Mesendoderm (in vitro differentiated cells): ENCODE results near the gene LEAP2.
"Not testable (repeated sequence)": the region's sequence is repeated elsewhere in the genome, so short reads cannot be mapped to it uniquely, and the experiment has no call there.

ENCODE experiments used
- DNase-seq: peaks from one replicate; pipeline ENCODE4 v3.0.0; 2013
- H2AK5ac ChIP-seq: 2 replicates; pipeline ENCODE4 v1.6.1; 2013; ENCODE audit warnings: low read length, inconsistent platforms
- H2BK120ac ChIP-seq: 2 replicates; pipeline ENCODE4 v1.6.1; 2013; ENCODE audit warnings: low read depth, mild to moderate bottlenecking, low read length, moderate library complexity, mixed read lengths
- H2BK15ac ChIP-seq: replicated peaks from 2 replicates; pipeline ENCODE4 v1.6.1; 2013; ENCODE audit warnings: low read depth, mild to moderate bottlenecking, moderate library complexity
- H2BK5ac ChIP-seq: 2 replicates; pipeline ENCODE4 v1.6.1; 2013; ENCODE audit warnings: low read length, inconsistent platforms
- H3K18ac ChIP-seq: 2 replicates; pipeline ENCODE4 v1.6.1; 2013; ENCODE audit warnings: mild to moderate bottlenecking, low read length, mixed read lengths
- H3K23ac ChIP-seq: one replicate; pipeline ENCODE4 v1.6.1; 2013; ENCODE audit warnings: low read length
- H3K27ac ChIP-seq: 2 replicates; pipeline ENCODE4 v1.5.1; 2013; ENCODE audit warnings: low read depth, mild to moderate bottlenecking, inconsistent platforms, low read length, moderate library complexity
- H3K27me3 ChIP-seq: 2 replicates; pipeline ENCODE4 v1.6.1; 2013; ENCODE audit warnings: low read length, control low read depth, mild to moderate bottlenecking, inconsistent platforms; ENCODE audit not compliant: insufficient read depth, poor library complexity
- H3K36me3 ChIP-seq: 2 replicates; pipeline ENCODE4 v1.6.1; 2013; ENCODE audit warnings: low read length, inconsistent platforms; ENCODE audit not compliant: control insufficient read depth, insufficient read depth
- H3K4ac ChIP-seq: one replicate; pipeline ENCODE4 v1.6.1; 2013; ENCODE audit warnings: low read depth, mild to moderate bottlenecking, low read length, moderate library complexity
- H3K4me1 ChIP-seq: 2 replicates; pipeline ENCODE4 v1.6.1; 2013; ENCODE audit warnings: low read depth, low read length, inconsistent platforms; ENCODE audit not compliant: control insufficient read depth
- H3K4me2 ChIP-seq: 2 replicates; pipeline ENCODE4 v1.6.1; 2013; ENCODE audit warnings: low read length
- H3K4me3 ChIP-seq: 2 replicates; pipeline ENCODE4 v1.5.1; 2013; ENCODE audit warnings: mild to moderate bottlenecking, low read length
- H3K56ac ChIP-seq: one replicate; pipeline ENCODE4 v1.6.1; 2013; ENCODE audit warnings: low read length
- H3K79me1 ChIP-seq: 2 replicates; pipeline ENCODE4 v1.6.1; 2013; ENCODE audit warnings: low read length, inconsistent platforms
- H3K79me2 ChIP-seq: 2 replicates; pipeline ENCODE4 v1.6.1; 2013; ENCODE audit warnings: mild to moderate bottlenecking, low read length; ENCODE audit not compliant: control insufficient read depth, insufficient read depth
- H3K9ac ChIP-seq: 2 replicates; pipeline ENCODE4 v1.6.1; 2013; ENCODE audit warnings: low read length, inconsistent platforms
- H4K5ac ChIP-seq: one replicate; pipeline ENCODE4 v1.6.1; 2013; ENCODE audit warnings: low read length
- H4K8ac ChIP-seq: one replicate; pipeline ENCODE4 v1.6.1; 2013; ENCODE audit warnings: low read depth, mild to moderate bottlenecking, control low read depth, low read length, moderate library complexity
- WGBS: extraction: QIAGEN DNeasy Blood & Tissue Kit; methylation state at CpG from one replicate; pipeline ENCODE4 v1.1.7; 2013; ENCODE audit warnings: low lambda C conversion rate, missing lambda C conversion rate; ENCODE audit not compliant: insufficient coverage; ENCODE audit errors: extremely low coverage; 5-methylcytosine and 5-hydroxymethylcytosine counted together

LEAP2 gene

DNA sequence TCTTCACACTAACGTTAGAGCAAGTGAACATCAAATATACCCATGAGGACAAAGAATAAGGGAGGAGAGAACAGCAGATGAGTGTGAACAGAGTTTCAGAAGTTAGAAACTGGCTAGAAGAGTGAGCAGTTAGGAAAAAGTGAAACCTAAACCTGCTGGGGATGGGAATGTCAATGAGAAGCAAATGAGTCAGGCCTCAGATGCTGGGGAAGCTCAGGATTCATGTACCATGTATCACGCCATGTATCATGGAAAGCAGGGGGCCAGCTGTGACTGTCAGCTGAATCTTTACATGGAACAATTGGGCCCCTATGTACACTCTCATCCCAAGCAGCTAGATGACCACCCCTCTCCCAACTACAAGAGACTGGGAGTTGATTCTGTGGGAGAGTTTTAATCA lies 23.4 kb upstream of the LEAP2 start:
- H2BK120ac ChIP-seq = no peak overlapping the region
- no peak overlapping the region for H2BK5ac ChIP-seq
- no peak overlapping the region for H4K8ac ChIP-seq
- H3K4ac ChIP-seq = no peak overlapping the region
- H3K4me1 ChIP-seq = no peaks in the 10 kb centered on the region
- H3K27me3 ChIP-seq = no peaks in the 10 kb centered on the region
- no peaks in the 10 kb centered on the region for H3K79me1 ChIP-seq
- no peak overlapping the region for H3K27ac ChIP-seq
- H2BK15ac ChIP-seq = no peak overlapping the region
- H3K4me3 ChIP-seq = no peak overlapping the region
- no peak overlapping the region for H3K56ac ChIP-seq
- H3K23ac ChIP-seq = no peak overlapping the region
- no peaks in the 10 kb centered on the region for H3K79me2 ChIP-seq
- no peak overlapping the region for H3K4me2 ChIP-seq
- no peak for DNase-seq
- no peak overlapping the region for H2AK5ac ChIP-seq
- H3K9ac ChIP-seq = no peak overlapping the region
- H3K18ac ChIP-seq = no peak overlapping the region
- no CpG with 5 or more reads among the region's 2 CpGs for WGBS
- no peaks in the 10 kb centered on the region for H3K36me3 ChIP-seq
- no peak overlapping the region for H4K5ac ChIP-seq

DNA sequence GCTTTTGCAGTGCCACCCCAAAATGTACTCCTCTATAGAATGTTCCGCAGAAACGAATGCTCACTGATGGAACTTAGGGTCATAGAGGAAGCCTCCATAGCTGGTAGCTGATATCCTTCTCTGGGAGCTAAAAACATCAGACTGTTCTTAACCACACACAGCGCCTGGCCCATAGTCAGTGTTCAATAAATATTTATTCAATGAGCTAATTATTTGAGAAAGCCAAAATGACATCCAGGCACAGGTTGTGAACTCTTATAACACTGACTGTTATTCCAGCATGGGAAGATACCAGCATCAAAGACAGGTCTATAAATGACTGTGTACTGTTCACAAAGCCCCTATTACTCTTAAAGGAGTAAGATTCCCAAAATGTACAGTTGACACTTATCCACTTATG lies 20.1 kb upstream of the LEAP2 start:
- no peak overlapping the region for H3K4me3 ChIP-seq
- H2BK120ac ChIP-seq = no peak overlapping the region
- DNase-seq = no peak
- H3K4me1 ChIP-seq = no peaks in the 10 kb centered on the region
- H3K27ac ChIP-seq = no peak overlapping the region
- no peak overlapping the region for H4K5ac ChIP-seq
- no peaks in the 10 kb centered on the region for H3K36me3 ChIP-seq
- H3K18ac ChIP-seq = no peak overlapping the region
- no peak overlapping the region for H3K4ac ChIP-seq
- no peaks in the 10 kb centered on the region for H3K79me2 ChIP-seq
- no peak overlapping the region for H2BK5ac ChIP-seq
- no peak overlapping the region for H2AK5ac ChIP-seq
- no peak overlapping the region for H3K9ac ChIP-seq
- H3K4me2 ChIP-seq = no peak overlapping the region
- H3K79me1 ChIP-seq = no peaks in the 10 kb centered on the region
- no peak overlapping the region for H3K56ac ChIP-seq
- no peak overlapping the region for H4K8ac ChIP-seq
- H3K23ac ChIP-seq = no peak overlapping the region
- no CpG with 5 or more reads among the region's 3 CpGs for WGBS
- H3K27me3 ChIP-seq = no peaks in the 10 kb centered on the region
- no peak overlapping the region for H2BK15ac ChIP-seq

- H3K4me3 ChIP-seq = no peak overlapping the region
- no peak overlapping the region for H4K5ac ChIP-seq
- H3K56ac ChIP-seq = no peak overlapping the region
- no peaks in the 10 kb centered on the region for H3K4me1 ChIP-seq
- H2BK120ac ChIP-seq = no peak overlapping the region
- H3K79me1 ChIP-seq = no peaks in the 10 kb centered on the region
- H2AK5ac ChIP-seq = no peak overlapping the region
- no peak for DNase-seq
- H3K4me2 ChIP-seq = no peak overlapping the region
- H4K8ac ChIP-seq = no peak overlapping the region
- H2BK5ac ChIP-seq = no peak overlapping the region
- H3K18ac ChIP-seq = no peak overlapping the region
- no peak overlapping the region for H3K9ac ChIP-seq
- no peak overlapping the region for H3K23ac ChIP-seq
- H3K27me3 ChIP-seq = no peaks in the 10 kb centered on the region
- no peak overlapping the region for H3K4ac ChIP-seq
- H2BK15ac ChIP-seq = no peak overlapping the region
- WGBS = no CpG with 5 or more reads among the region's 1 CpG
- no peaks in the 10 kb centered on the region for H3K36me3 ChIP-seq
- H3K79me2 ChIP-seq = no peaks in the 10 kb centered on the region
- H3K27ac ChIP-seq = no peak overlapping the region
Measured at GRCh38 chr5:132853790-132854189, 19.7 kb upstream of the LEAP2 start.

- DNase-seq = peak; percentile 56
- Histone ChIP-seq H3K4me3 (no peak overlapping the region), H3K56ac (no peak overlapping the region), H3K27ac (no peak overlapping the region), H2BK5ac (no peak overlapping the region), H3K4ac (no peak overlapping the region), H2AK5ac (no peak overlapping the region), H3K23ac (no peak overlapping the region), H3K9ac (no peak overlapping the region), H3K4me1 (no peaks in the 10 kb centered on the region), H3K36me3 (no peaks in the 10 kb centered on the region), H3K79me1 (no peaks in the 10 kb centered on the region), H2BK120ac (no peak overlapping the region), H3K4me2 (no peak overlapping the region), H2BK15ac (no peak overlapping the region), H3K18ac (no peak overlapping the region), H3K27me3 (no peaks in the 10 kb centered on the region), H4K5ac (no peak overlapping the region), H3K79me2 (no peaks in the 10 kb centered on the region), H4K8ac (no peak overlapping the region)
- no CpG with 5 or more reads among the region's 3 CpGs for WGBS
Measured at GRCh38 chr5:132854301-132854700, 19.2 kb upstream of the LEAP2 start.

DNA sequence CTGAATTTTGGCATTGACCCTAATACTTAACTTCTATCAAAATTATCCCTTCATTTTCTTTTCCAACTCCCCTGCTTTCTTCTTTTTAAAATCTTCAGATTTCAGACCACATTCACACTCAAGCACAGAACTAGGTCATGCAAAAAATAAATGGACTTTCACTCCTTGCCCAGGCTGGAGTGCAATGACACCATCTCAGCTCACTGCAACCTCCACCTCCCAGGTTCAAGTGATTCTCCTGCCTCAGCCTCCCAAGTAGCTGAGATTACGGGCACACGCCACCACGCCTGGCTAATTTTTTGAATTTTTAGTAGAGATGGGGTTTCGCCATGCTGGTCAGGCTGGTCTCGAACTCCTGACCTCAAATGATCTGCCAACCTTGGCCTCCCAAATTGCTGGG lies 18.5 kb upstream of the LEAP2 start:
- H3K18ac ChIP-seq, H3K79me2 ChIP-seq, H3K9ac ChIP-seq, DNase-seq, H2AK5ac ChIP-seq, H2BK5ac ChIP-seq, H3K4me3 ChIP-seq, H3K27ac ChIP-seq, H3K23ac ChIP-seq, H3K36me3 ChIP-seq, H3K79me1 ChIP-seq, H2BK120ac ChIP-seq, H3K4me1 ChIP-seq, H3K4ac ChIP-seq, H4K5ac ChIP-seq, H2BK15ac ChIP-seq, H4K8ac ChIP-seq, H3K4me2 ChIP-seq, H3K56ac ChIP-seq, H3K27me3 ChIP-seq: not testable (repeated sequence)
- WGBS = no CpG with 5 or more reads among the region's 5 CpGs

- H4K8ac ChIP-seq = no peak overlapping the region
- no peak overlapping the region for H3K18ac ChIP-seq
- H3K79me1 ChIP-seq = no peaks in the 10 kb centered on the region
- H2BK15ac ChIP-seq = no peak overlapping the region
- no peak overlapping the region for H3K23ac ChIP-seq
- no peak overlapping the region for H3K4me3 ChIP-seq
- no peaks in the 10 kb centered on the region for H3K4me1 ChIP-seq
- no peak overlapping the region for H4K5ac ChIP-seq
- no peak overlapping the region for H3K4me2 ChIP-seq
- H3K9ac ChIP-seq = no peak overlapping the region
- DNase-seq = no peak
- no peaks in the 10 kb centered on the region for H3K79me2 ChIP-seq
- no peaks in the 10 kb centered on the region for H3K27me3 ChIP-seq
- no peak overlapping the region for H2BK120ac ChIP-seq
- no CpG with 5 or more reads among the region's 3 CpGs for WGBS
- no peaks in the 10 kb centered on the region for H3K36me3 ChIP-seq
- H2BK5ac ChIP-seq = no peak overlapping the region
- H3K27ac ChIP-seq = no peak overlapping the region
- no peak overlapping the region for H2AK5ac ChIP-seq
- H3K56ac ChIP-seq = no peak overlapping the region
- H3K4ac ChIP-seq = no peak overlapping the region
Measured at GRCh38 chr5:132856011-132856410, 17.5 kb upstream of the LEAP2 start.
